ENCODE measurements around the gene CHPF. TPM values are rescaled to one million over a fixed set of nuclear protein-coding genes. Genes with fewer than 3 reads are reported as not detected.

The CHPF gene
- total and polyA plus RNA-seq, 4 experiments from 2014 or later = 7.5 to 8.5 (median 7.9) TPM

DNA sequence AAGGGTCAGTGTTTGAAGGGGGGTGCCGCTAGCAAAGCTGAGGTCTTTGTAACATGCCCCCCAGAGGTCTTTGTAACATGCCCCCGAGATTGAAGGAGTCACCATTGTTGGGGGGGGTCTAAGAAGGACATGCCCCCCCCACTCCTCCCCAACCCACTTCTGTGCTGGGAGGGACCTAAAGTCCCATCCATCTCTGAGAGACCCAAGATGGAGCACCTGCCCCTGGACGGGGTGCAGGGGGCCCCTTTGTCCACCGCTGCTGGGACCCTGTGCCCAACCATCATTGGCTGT is 35.2 kb downstream of the CHPF start:
- POLR2A ChIA-PET (ENCODE audit: partially characterized antibody) = no interaction called here
- no peaks in the 10 kb centered on the region for H3K9me3 ChIP-seq (ENCODE audit: control insufficient read depth in 1 of 2, low read length in 2 of 2)
- Mint-ChIP-seq H3K36me3 (peaks cover 37 to 40% of the 10 kb centered on the region in 2 donors), H3K27ac (no peak overlapping the region), H3K4me3 (no peak overlapping the region), H3K9me3 (no peaks in the 10 kb centered on the region), H3K27me3 (peaks cover 28 to 31% of the 10 kb centered on the region in 2 donors), H3K4me1 (peaks cover 6 to 25% (median 14%) of the 10 kb centered on the region in 4 donors)
- CTCF ChIA-PET (ENCODE audit: partially characterized antibody) = interaction anchor here (0.6 to 4.0 kb wide), 6 partner anchors 9 to 61 kb away, joined by 3 to 26 read pairs (median 4); no protein-coding TSS in a partner anchor
- H3K27me3 ChIP-seq (ENCODE audit: insufficient read depth, low read length) = peaks cover 10% of the 10 kb centered on the region
- intact Hi-C loops (cut with micrococcal nuclease) = no loop called here
- H3K4me1 ChIP-seq (ENCODE audit: insufficient read depth, low read length) = peaks cover 18% of the 10 kb centered on the region
- DNase-seq = no peak
- H3K36me3 ChIP-seq (ENCODE audit: insufficient read depth, low read length) = peaks cover 5% of the 10 kb centered on the region
- H3K4me3 ChIP-seq (ENCODE audit: low read length in 2 of 2) = no peak overlapping the region
- H3K27ac ChIP-seq (ENCODE audit: low read depth, low read length) = no peak overlapping the region

DNA sequence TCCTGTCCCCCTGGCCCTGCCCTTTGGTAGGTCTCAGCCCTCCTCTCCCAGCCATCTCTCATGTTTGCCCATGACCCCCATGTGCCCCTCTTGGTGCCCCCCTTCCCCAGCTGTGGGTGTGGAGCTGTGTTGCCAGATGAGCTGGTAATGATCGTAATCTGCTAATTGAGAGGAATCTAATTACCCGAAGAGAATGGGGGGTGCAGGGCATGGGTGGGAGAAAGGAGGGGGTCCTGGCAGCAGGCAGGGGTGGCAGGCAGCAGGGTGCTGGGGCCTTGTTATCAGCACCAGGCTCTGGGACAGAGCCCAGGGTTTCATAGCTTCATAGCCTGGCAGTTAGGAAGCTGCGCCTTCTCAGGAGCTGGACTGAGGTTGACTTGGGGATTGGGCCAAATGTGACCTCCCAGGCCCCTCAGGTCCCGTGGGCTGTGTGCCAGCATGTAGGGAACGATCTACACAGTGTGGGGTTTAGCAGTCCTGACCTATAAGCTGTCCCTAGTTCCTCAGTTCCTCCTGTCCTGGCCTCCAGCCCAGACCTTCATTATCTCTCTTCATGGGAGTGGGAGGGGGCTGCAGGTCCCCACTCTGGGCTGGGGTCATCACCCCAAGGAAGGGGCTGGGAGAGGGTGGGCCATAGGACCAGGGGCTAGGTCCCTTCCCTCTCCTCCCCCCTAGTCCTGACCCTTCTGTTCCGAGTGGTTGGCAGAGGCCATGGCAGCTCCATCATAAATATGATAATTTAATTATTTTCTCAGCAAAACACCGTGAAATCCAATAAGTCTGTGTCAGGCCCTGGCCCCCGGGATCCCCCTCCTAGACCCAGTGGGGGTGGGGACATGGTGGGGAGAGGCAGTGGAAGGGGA is 35.8 kb downstream of the CHPF start:
- Histone ChIP-seq H3K27ac (ENCODE audit: low read depth, low read length) (no peak overlapping the region), H3K36me3 (ENCODE audit: insufficient read depth, low read length) (peaks cover 5% of the 10 kb centered on the region), H3K4me3 (ENCODE audit: low read length in 2 of 2) (no peak overlapping the region), H3K27me3 (ENCODE audit: insufficient read depth, low read length) (peaks cover 10% of the 10 kb centered on the region), H3K9me3 (ENCODE audit: control insufficient read depth in 1 of 2, low read length in 2 of 2) (no peaks in the 10 kb centered on the region), H3K4me1 (ENCODE audit: insufficient read depth, low read length) (peaks cover 18% of the 10 kb centered on the region)
- intact Hi-C loops (cut with micrococcal nuclease) = no loop called here
- Mint-ChIP-seq H3K27ac (no peak overlapping the region), H3K4me1 (peaks cover 6 to 20% (median 11%) of the 10 kb centered on the region in 4 donors), H3K36me3 (peaks cover 39 to 42% of the 10 kb centered on the region in 2 donors), H3K4me3 (no peak overlapping the region), H3K9me3 (no peaks in the 10 kb centered on the region), H3K27me3 (peaks cover 23 to 26% of the 10 kb centered on the region in 2 donors)
- no peak for DNase-seq
- ChIA-PET CTCF (ENCODE audit: partially characterized antibody) (interaction anchor here (0.6 to 3.2 kb wide), 11 partner anchors 9 to 61 kb away, joined by 3 to 12 read pairs (median 3); partner anchors contain the start of gene GMPPA), POLR2A (ENCODE audit: partially characterized antibody) (no interaction called here)

DNA sequence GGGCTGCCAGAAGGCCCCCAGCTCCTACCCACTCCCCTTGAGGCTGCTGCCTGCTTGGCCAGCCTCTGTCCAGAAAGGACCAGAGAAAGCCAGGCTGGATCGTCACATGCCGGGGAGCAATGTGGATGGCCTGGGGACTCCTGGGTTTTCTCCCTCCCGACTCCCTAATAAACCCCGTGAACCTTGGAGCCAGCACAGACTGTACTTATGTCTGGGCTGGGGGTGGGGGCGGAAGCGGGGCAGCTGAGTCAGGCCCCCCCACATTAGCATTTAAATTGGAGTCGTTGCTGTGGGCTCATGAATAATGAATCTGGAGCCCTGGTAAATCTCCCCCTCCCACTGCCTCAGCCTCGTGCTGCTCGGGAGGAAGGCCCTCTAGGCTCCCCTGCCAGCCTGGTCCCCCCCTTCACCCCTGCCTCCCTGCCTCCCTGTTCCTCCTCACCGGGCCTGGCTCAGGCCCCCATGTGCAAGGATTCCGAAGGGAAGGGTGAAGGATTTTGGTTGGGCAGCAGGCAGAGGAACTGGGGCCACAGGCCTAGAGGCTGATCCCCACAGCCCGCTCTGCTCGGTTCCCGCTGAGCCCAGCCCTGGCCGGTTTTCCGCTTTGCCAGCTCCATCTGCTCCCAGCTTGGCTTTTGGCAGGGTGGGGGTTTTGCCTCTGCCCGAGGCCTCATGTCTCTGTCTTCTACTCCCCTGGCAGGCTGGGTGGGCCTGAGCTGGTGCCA is 36.6 kb downstream of the CHPF start:
- Histone ChIP-seq H3K27me3 (ENCODE audit: insufficient read depth, low read length) (peaks cover 6% of the 10 kb centered on the region), H3K27ac (ENCODE audit: low read depth, low read length) (no peak overlapping the region), H3K4me1 (ENCODE audit: insufficient read depth, low read length) (peaks cover 14% of the 10 kb centered on the region), H3K4me3 (ENCODE audit: low read length in 2 of 2) (no peak overlapping the region), H3K36me3 (ENCODE audit: insufficient read depth, low read length) (peaks cover 5% of the 10 kb centered on the region), H3K9me3 (ENCODE audit: control insufficient read depth in 1 of 2, low read length in 2 of 2) (no peaks in the 10 kb centered on the region)
- Mint-ChIP-seq H3K27ac (no peak overlapping the region), H3K27me3 (peaks cover 19 to 21% of the 10 kb centered on the region in 2 donors), H3K4me3 (no peak overlapping the region), H3K4me1 (peaks cover 6 to 16% (median 11%) of the 10 kb centered on the region in 4 donors), H3K36me3 (peaks cover 42 to 47% of the 10 kb centered on the region in 2 donors), H3K9me3 (no peaks in the 10 kb centered on the region)
- DNase-seq = no peak
- CTCF ChIA-PET (ENCODE audit: partially characterized antibody) = interaction anchor here (0.9 to 1.5 kb wide), 7 partner anchors 8 to 53 kb away, joined by 3 to 7 read pairs (median 3); partner anchors contain the start of gene GMPPA
- POLR2A ChIA-PET (ENCODE audit: partially characterized antibody) = no interaction called here
- intact Hi-C loops (cut with micrococcal nuclease) = no loop called here

- Mint-ChIP-seq H3K27me3 (peaks cover 15 to 18% of the 10 kb centered on the region in 2 donors), H3K36me3 (peaks cover 46 to 47% of the 10 kb centered on the region in 2 donors), H3K27ac (no peak overlapping the region), H3K4me1 (peaks cover 8 to 15% (median 11%) of the 10 kb centered on the region in 4 donors), H3K9me3 (no peaks in the 10 kb centered on the region), H3K4me3 (no peak overlapping the region)
- Histone ChIP-seq H3K36me3 (ENCODE audit: insufficient read depth, low read length) (peaks cover 5% of the 10 kb centered on the region), H3K27me3 (ENCODE audit: insufficient read depth, low read length) (peaks cover 6% of the 10 kb centered on the region), H3K27ac (ENCODE audit: low read depth, low read length) (no peak overlapping the region), H3K9me3 (ENCODE audit: control insufficient read depth in 1 of 2, low read length in 2 of 2) (no peaks in the 10 kb centered on the region), H3K4me3 (ENCODE audit: low read length in 2 of 2) (no peak overlapping the region), H3K4me1 (ENCODE audit: insufficient read depth, low read length) (peaks cover 14% of the 10 kb centered on the region)
- intact Hi-C loops (cut with micrococcal nuclease) = no loop called here
- CTCF ChIA-PET (ENCODE audit: partially characterized antibody) = interaction anchor here (0.9 kb wide), 1 partner anchor 12 kb away, joined by 3 read pairs; no protein-coding TSS in a partner anchor
- no peak for DNase-seq
- POLR2A ChIA-PET (ENCODE audit: partially characterized antibody) = no interaction called here
Observed at GRCh38 chr2:219506153-219506801, 37.3 kb downstream of the CHPF start.

GRCh38 chr2:219505585-219505984 is 38.0 kb downstream of the CHPF start:
- CTCF ChIA-PET (ENCODE audit: partially characterized antibody) = no interaction called here
- H3K4me3 ChIP-seq (ENCODE audit: low read length in 2 of 2) = no peak overlapping the region
- Mint-ChIP-seq H3K27me3 (peaks cover 12 to 13% of the 10 kb centered on the region in 2 donors), H3K36me3 (peaks cover 46 to 47% of the 10 kb centered on the region in 2 donors), H3K9me3 (no peaks in the 10 kb centered on the region), H3K27ac (no peak overlapping the region), H3K4me3 (no peak overlapping the region), H3K4me1 (peaks cover 7 to 14% (median 11%) of the 10 kb centered on the region in 4 donors)
- intact Hi-C loops (cut with micrococcal nuclease) = no loop called here
- H3K27me3 ChIP-seq (ENCODE audit: insufficient read depth, low read length) = peaks cover 5% of the 10 kb centered on the region
- H3K36me3 ChIP-seq (ENCODE audit: insufficient read depth, low read length) = peaks cover 5% of the 10 kb centered on the region
- peaks cover 14% of the 10 kb centered on the region for H3K4me1 ChIP-seq (ENCODE audit: insufficient read depth, low read length)
- no peak overlapping the region for H3K27ac ChIP-seq (ENCODE audit: low read depth, low read length)
- POLR2A ChIA-PET (ENCODE audit: partially characterized antibody) = no interaction called here
- no peak for DNase-seq
- no peaks in the 10 kb centered on the region for H3K9me3 ChIP-seq (ENCODE audit: control insufficient read depth in 1 of 2, low read length in 2 of 2)

GRCh38 chr2:219502618-219503017 is 41.0 kb downstream of the CHPF start:
- ChIA-PET POLR2A (ENCODE audit: partially characterized antibody) (no interaction called here), CTCF (ENCODE audit: partially characterized antibody) (interaction anchor here (1.3 kb wide), 1 partner anchor 29 kb away, joined by 3 read pairs; no protein-coding TSS in a partner anchor)
- H3K4me1 ChIP-seq (ENCODE audit: insufficient read depth, low read length) = peaks cover 18% of the 10 kb centered on the region
- no peak overlapping the region for H3K4me3 Mint-ChIP-seq
- no peaks in the 10 kb centered on the region for H3K9me3 ChIP-seq (ENCODE audit: control insufficient read depth in 1 of 2, low read length in 2 of 2)
- peaks cover 2 to 5% of the 10 kb centered on the region in 2 donors for H3K27me3 Mint-ChIP-seq
- no peak overlapping the region for H3K4me3 ChIP-seq (ENCODE audit: low read length in 2 of 2)
- H3K27ac ChIP-seq (ENCODE audit: low read depth, low read length) = no peak overlapping the region
- H3K27me3 ChIP-seq (ENCODE audit: insufficient read depth, low read length) = peaks cover 1% of the 10 kb centered on the region
- H3K36me3 ChIP-seq (ENCODE audit: insufficient read depth, low read length) = peaks cover 5% of the 10 kb centered on the region
- H3K9me3 Mint-ChIP-seq = no peaks in the 10 kb centered on the region
- H3K27ac Mint-ChIP-seq = no peak overlapping the region
- no peak for DNase-seq
- intact Hi-C loops (cut with micrococcal nuclease) = no loop called here
- H3K36me3 Mint-ChIP-seq = peaks cover 45 to 49% of the 10 kb centered on the region in 2 donors
- H3K4me1 Mint-ChIP-seq = peaks cover 15 to 28% (median 23%) of the 10 kb centered on the region in 4 donors

DNA sequence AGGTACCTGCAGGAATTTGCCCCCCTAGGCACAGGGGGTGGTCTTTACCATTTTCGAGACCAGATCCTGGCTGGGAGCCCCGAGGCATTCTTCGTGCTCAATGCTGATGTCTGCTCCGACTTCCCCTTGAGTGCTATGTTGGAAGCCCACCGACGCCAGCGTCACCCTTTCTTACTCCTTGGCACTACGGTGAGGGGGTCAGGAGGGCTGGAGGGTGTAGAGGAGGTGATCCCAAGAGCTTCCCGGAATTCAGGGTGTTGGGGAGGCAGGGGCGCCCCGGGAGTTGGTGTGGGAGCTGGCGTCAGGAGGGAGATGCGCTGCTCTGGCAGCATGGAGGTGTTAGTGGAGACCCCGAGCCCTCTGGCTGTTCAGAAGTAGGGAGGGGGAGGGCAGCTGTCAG is 41.8 kb downstream of the CHPF start:
- POLR2A ChIA-PET (ENCODE audit: partially characterized antibody) = no interaction called here
- peaks cover 9% of the 10 kb centered on the region for H3K27me3 ChIP-seq (ENCODE audit: insufficient read depth, low read length)
- DNase-seq = no peak
- CTCF ChIA-PET (ENCODE audit: partially characterized antibody) = no interaction called here
- H3K27ac ChIP-seq (ENCODE audit: low read depth, low read length) = no peak overlapping the region
- H3K9me3 Mint-ChIP-seq = no peaks in the 10 kb centered on the region
- peaks cover 8 to 10% of the 10 kb centered on the region in 2 donors for H3K27me3 Mint-ChIP-seq
- no peaks in the 10 kb centered on the region for H3K9me3 ChIP-seq (ENCODE audit: control insufficient read depth in 1 of 2, low read length in 2 of 2)
- no peak overlapping the region for H3K4me3 ChIP-seq (ENCODE audit: low read length in 2 of 2)
- no peak overlapping the region for H3K4me3 Mint-ChIP-seq
- H3K36me3 Mint-ChIP-seq = peaks cover 40 to 44% of the 10 kb centered on the region in 2 donors
- H3K4me1 Mint-ChIP-seq = peaks cover 17 to 33% (median 27%) of the 10 kb centered on the region in 4 donors
- intact Hi-C loops (cut with micrococcal nuclease) = no loop called here
- H3K36me3 ChIP-seq (ENCODE audit: insufficient read depth, low read length) = peaks cover 5% of the 10 kb centered on the region
- peaks cover 25% of the 10 kb centered on the region for H3K4me1 ChIP-seq (ENCODE audit: insufficient read depth, low read length)
- no peak overlapping the region for H3K27ac Mint-ChIP-seq

Measured in CD4-positive, alpha-beta memory T cell (primary cell).